HG02938 (cell line): ENCODE results near the gene BATF.

Experiments
- ATAC-seq: cut with Tn5 transposase; IDR thresholded peaks from one replicate; pipeline ENCODE4 v1.9.1; 2021; ENCODE audit warnings: mild to moderate bottlenecking, moderate library complexity; ENCODE audit not compliant: unreplicated experiment

Gene BATF

GRCh38 chr14:75499084-75499875, 23.0 kb upstream of the BATF start:
- ATAC-seq = peak; percentile 54

GRCh38 chr14:75501080-75501479, 21.2 kb upstream of the BATF start:
- ATAC-seq = no peak

- no peak for ATAC-seq
These were observed 17.9 kb upstream of the BATF start for GRCh38 chr14:75504411-75504810.

- no peak for ATAC-seq
These were observed 15.3 kb upstream of the BATF start for GRCh38 chr14:75506930-75507329.

GRCh38 chr14:75510547-75510946, 11.7 kb upstream of the BATF start:
- ATAC-seq = no peak

- ATAC-seq = no peak
These were observed 11.1 kb upstream of the BATF start for GRCh38 chr14:75511201-75511600.

- peak; percentile 33 for ATAC-seq
These were observed 8.2 kb upstream of the BATF start for GRCh38 chr14:75513911-75514672.

GRCh38 chr14:75514673-75515628, 7.3 kb upstream of the BATF start:
- peak; percentile 39 for ATAC-seq

- peak; percentile 42 for ATAC-seq
These were observed 6.7 kb upstream of the BATF start for GRCh38 chr14:75515629-75515996.

GRCh38 chr14:75518625-75519024, 3.6 kb upstream of the BATF start:
- ATAC-seq = no peak

- ATAC-seq = no peak
These were observed 2.9 kb upstream of the BATF start for GRCh38 chr14:75519394-75519793.

GRCh38 chr14:75519826-75520728, 2.2 kb upstream of the BATF start:
- no peak for ATAC-seq

- no peak for ATAC-seq
These were observed 1.4 kb upstream of the BATF start for GRCh38 chr14:75520852-75521251.

GRCh38 chr14:75521415-75522199, 662 bp upstream of the BATF start:
- ATAC-seq = no peak

GRCh38 chr14:75522983-75523318, 682 bp downstream of the BATF start:
- ATAC-seq = no peak

GRCh38 chr14:75523771-75524171, 1.5 kb downstream of the BATF start:
- ATAC-seq = no peak

GRCh38 chr14:75525969-75526368, 3.7 kb downstream of the BATF start:
- no peak for ATAC-seq

GRCh38 chr14:75527449-75528163, 5.3 kb downstream of the BATF start:
- ATAC-seq = no peak

- ATAC-seq = no peak
These were observed 9.0 kb downstream of the BATF start for GRCh38 chr14:75531256-75531655.
